ENCODE measurements around the gene KCND2.

KCND2 gene

GRCh38 chr7:120505770-120506169, 232.8 kb downstream of the KCND2 start:
- H3K27me3 Mint-ChIP-seq (ENCODE audit: low read depth), result no peaks in the 10 kb centered on the region
- no peak overlapping the region for H3K4me3 Mint-ChIP-seq
- no peak overlapping the region for H3K27ac Mint-ChIP-seq
- no peaks in the 10 kb centered on the region for H3K4me1 Mint-ChIP-seq
- no peaks in the 10 kb centered on the region for H3K36me3 Mint-ChIP-seq (ENCODE audit: low read depth)
- TF ChIP-seq CTCF (IDR thresholded peaks at IDR 0.05; ENCODE audit: unreplicated experiment in 3 of 3), result no peak
- H3K9me3 Mint-ChIP-seq, result no peaks in the 10 kb centered on the region

- Mint-ChIP-seq H3K27ac (no peak overlapping the region), H3K4me1 (no peaks in the 10 kb centered on the region), H3K9me3 (no peaks in the 10 kb centered on the region)
These were observed 239.7 kb downstream of the KCND2 start for GRCh38 chr7:120512701-120513100.

GRCh38 chr7:120519224-120519623, 246.2 kb downstream of the KCND2 start:
- H3K36me3 Mint-ChIP-seq (ENCODE audit: low read depth), result no peaks in the 10 kb centered on the region
- no peaks in the 10 kb centered on the region for H3K4me1 Mint-ChIP-seq
- H3K27ac Mint-ChIP-seq, result no peak overlapping the region
- H3K9me3 Mint-ChIP-seq, result no peaks in the 10 kb centered on the region
- no peaks in the 10 kb centered on the region for H3K27me3 Mint-ChIP-seq (ENCODE audit: low read depth)
- H3K4me3 Mint-ChIP-seq, result no peak overlapping the region
- no peak for TF ChIP-seq CTCF (IDR thresholded peaks at IDR 0.05; ENCODE audit: unreplicated experiment in 3 of 3)

More at GRCh38 chr7:120512701-120513100, 239.7 kb downstream of the KCND2 start:
- H3K4me3 Mint-ChIP-seq, result no peak overlapping the region
- no peaks in the 10 kb centered on the region for H3K27me3 Mint-ChIP-seq (ENCODE audit: low read depth)
- no peaks in the 10 kb centered on the region for H3K36me3 Mint-ChIP-seq (ENCODE audit: low read depth)
- TF ChIP-seq CTCF (IDR thresholded peaks at IDR 0.05; ENCODE audit: unreplicated experiment in 3 of 3), result no peak

- Mint-ChIP-seq H3K4me3 (no peak overlapping the region), H3K9me3 (no peaks in the 10 kb centered on the region), H3K36me3 (ENCODE audit: low read depth) (no peaks in the 10 kb centered on the region), H3K27me3 (ENCODE audit: low read depth) (no peaks in the 10 kb centered on the region), H3K4me1 (peaks cover 5% of the 10 kb centered on the region), H3K27ac (no peak overlapping the region)
- no peak for TF ChIP-seq CTCF (IDR thresholded peaks at IDR 0.05; ENCODE audit: unreplicated experiment in 3 of 3)
These were observed 249.1 kb downstream of the KCND2 start for GRCh38 chr7:120521761-120522737.

- Mint-ChIP-seq H3K27me3 (ENCODE audit: low read depth) (no peaks in the 10 kb centered on the region), H3K4me1 (peaks cover 5% of the 10 kb centered on the region), H3K27ac (no peak overlapping the region), H3K4me3 (no peak overlapping the region), H3K9me3 (no peaks in the 10 kb centered on the region), H3K36me3 (ENCODE audit: low read depth) (no peaks in the 10 kb centered on the region)
- TF ChIP-seq CTCF (IDR thresholded peaks at IDR 0.05; ENCODE audit: unreplicated experiment in 3 of 3), result no peak
These were observed 251.0 kb downstream of the KCND2 start for GRCh38 chr7:120523985-120524384.

Data from nephron (organoid).